HG02973 (cell line): ENCODE data around the gene NNMT.

Experiments
- ATAC-seq: cut with Tn5 transposase; IDR thresholded peaks from one replicate; pipeline ENCODE4 v1.9.1; 2021; ENCODE audit warnings: moderate library complexity; ENCODE audit not compliant: unreplicated experiment

The NNMT gene

GRCh38 chr11:114295676-114296604 lies at the start of gene NNMT:
TSS of gene NNMT (plus strand) at chr11:114296399. CDS start at chr11:114296557, 158 bp downstream.
- no peak for ATAC-seq

- ATAC-seq: no peak
These were observed 49.0 kb upstream of the NNMT start for GRCh38 chr11:114247070-114247789.

- no peak for ATAC-seq
These were observed 46.0 kb upstream of the NNMT start for GRCh38 chr11:114250180-114250579.

GRCh38 chr11:114250993-114251814 lies 45.0 kb upstream of the NNMT start:
- ATAC-seq: no peak

- no peak for ATAC-seq
These were observed 44.3 kb upstream of the NNMT start for GRCh38 chr11:114251815-114252337.

- ATAC-seq: no peak
These were observed 43.4 kb upstream of the NNMT start for GRCh38 chr11:114252767-114253166.

GRCh38 chr11:114253771-114254170 lies 42.4 kb upstream of the NNMT start:
- ATAC-seq: no peak

GRCh38 chr11:114254571-114255146 lies 41.5 kb upstream of the NNMT start:
- no peak for ATAC-seq

- no peak for ATAC-seq
These were observed 40.9 kb upstream of the NNMT start for GRCh38 chr11:114255289-114255688.

GRCh38 chr11:114256176-114256966 lies 39.8 kb upstream of the NNMT start:
- no peak for ATAC-seq

GRCh38 chr11:114256967-114257286 lies 39.3 kb upstream of the NNMT start:
- ATAC-seq: no peak

GRCh38 chr11:114257621-114258558 lies 38.3 kb upstream of the NNMT start:
- ATAC-seq: no peak

- ATAC-seq: no peak
These were observed 37.5 kb upstream of the NNMT start for GRCh38 chr11:114258696-114259095.

- ATAC-seq: no peak
These were observed 37.1 kb upstream of the NNMT start for GRCh38 chr11:114259124-114259526.

- ATAC-seq: no peak
These were observed 36.6 kb upstream of the NNMT start for GRCh38 chr11:114259551-114259983.

GRCh38 chr11:114260077-114260476 lies 36.1 kb upstream of the NNMT start:
- ATAC-seq: no peak

- no peak for ATAC-seq
These were observed 35.7 kb upstream of the NNMT start for GRCh38 chr11:114260483-114260882.

GRCh38 chr11:114261791-114262190 lies 34.4 kb upstream of the NNMT start:
- no peak for ATAC-seq
